Effector memory CD8-positive, alpha-beta T cell (primary cell): Measurements from ENCODE around the gene CTDP1.

Experiments
- ATAC-seq: fragments of 150-1000 bp; cut with Tn5 transposase; replicated peaks from 2 replicates; pipeline ENCODE4 v1.10.0; 2021; ENCODE audit warnings: mild to moderate bottlenecking, moderate library complexity
- DNase-seq, 3 experiments: peaks; one replicate each; pipeline ENCODE4 v3.0.0; 2021
- H3K27ac Mint-ChIP-seq, 2 donors: one replicate each; pipeline ENCODE4 v1.8.0; 2022; ENCODE audit warnings: mild to moderate bottlenecking in 2 of 2, mixed read lengths in 2 of 2, moderate library complexity in 2 of 2
- H3K27me3 Mint-ChIP-seq, 2 donors: one replicate each; pipeline ENCODE4 v1.8.0; 2022; ENCODE audit warnings: mixed read lengths in 2 of 2
- H3K36me3 Mint-ChIP-seq: one replicate; pipeline ENCODE4 v1.8.0; 2022; ENCODE audit warnings: mild to moderate bottlenecking, moderate library complexity, mixed read lengths; ENCODE audit not compliant: insufficient read depth
- H3K4me1 Mint-ChIP-seq, 2 donors: one replicate each; pipeline ENCODE4 v1.8.0; 2022; ENCODE audit warnings: low read depth in 2 of 2, mixed read lengths in 2 of 2
- H3K4me3 Mint-ChIP-seq, 2 donors: one replicate each; pipeline ENCODE4 v1.8.0; 2022; ENCODE audit warnings: mild to moderate bottlenecking in 2 of 2, mixed read lengths in 2 of 2, moderate library complexity in 2 of 2
- H3K9me3 Mint-ChIP-seq, 2 donors: one replicate each; pipeline ENCODE4 v1.8.0; 2022; ENCODE audit warnings: mixed read lengths in 2 of 2

CTDP1 gene

DNA sequence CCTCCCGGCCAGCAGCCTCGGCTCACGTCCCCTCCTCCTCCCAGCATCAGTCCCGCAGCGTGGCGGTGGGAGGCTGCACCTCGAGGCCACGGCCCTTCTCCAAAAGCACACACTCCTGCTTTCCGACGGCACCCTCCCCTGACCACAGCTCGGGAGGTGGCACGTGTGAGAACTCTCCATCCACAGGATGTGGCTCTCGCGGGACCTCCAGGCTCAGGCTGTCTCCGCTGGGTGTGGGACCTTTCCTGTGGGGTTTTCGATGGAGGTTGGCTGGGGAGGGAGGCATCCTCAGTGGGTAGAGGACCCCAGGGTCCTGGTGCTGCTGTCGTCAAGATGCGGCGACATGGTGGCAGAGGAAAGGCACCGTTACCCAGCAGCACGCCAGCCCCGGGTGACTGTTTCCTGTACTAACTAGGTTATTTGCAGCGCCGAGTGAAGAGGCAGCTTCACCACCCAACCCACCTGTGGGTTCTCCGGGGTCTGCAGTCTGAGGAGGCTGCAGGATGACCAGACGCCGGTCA lies 75.3 kb downstream of the CTDP1 start:
- peaks cover 0 to 14% of the 10 kb centered on the region in 2 donors for H3K9me3 Mint-ChIP-seq
- no peak overlapping the region for H3K27ac Mint-ChIP-seq
- DNase-seq (no peak), ATAC-seq (no peak)
- H3K27me3 Mint-ChIP-seq: no peaks in the 10 kb centered on the region
- no peak overlapping the region for H3K4me3 Mint-ChIP-seq
- H3K36me3 Mint-ChIP-seq: peaks cover 41% of the 10 kb centered on the region
- H3K4me1 Mint-ChIP-seq: peaks cover 0 to 4% of the 10 kb centered on the region in 2 donors

DNA sequence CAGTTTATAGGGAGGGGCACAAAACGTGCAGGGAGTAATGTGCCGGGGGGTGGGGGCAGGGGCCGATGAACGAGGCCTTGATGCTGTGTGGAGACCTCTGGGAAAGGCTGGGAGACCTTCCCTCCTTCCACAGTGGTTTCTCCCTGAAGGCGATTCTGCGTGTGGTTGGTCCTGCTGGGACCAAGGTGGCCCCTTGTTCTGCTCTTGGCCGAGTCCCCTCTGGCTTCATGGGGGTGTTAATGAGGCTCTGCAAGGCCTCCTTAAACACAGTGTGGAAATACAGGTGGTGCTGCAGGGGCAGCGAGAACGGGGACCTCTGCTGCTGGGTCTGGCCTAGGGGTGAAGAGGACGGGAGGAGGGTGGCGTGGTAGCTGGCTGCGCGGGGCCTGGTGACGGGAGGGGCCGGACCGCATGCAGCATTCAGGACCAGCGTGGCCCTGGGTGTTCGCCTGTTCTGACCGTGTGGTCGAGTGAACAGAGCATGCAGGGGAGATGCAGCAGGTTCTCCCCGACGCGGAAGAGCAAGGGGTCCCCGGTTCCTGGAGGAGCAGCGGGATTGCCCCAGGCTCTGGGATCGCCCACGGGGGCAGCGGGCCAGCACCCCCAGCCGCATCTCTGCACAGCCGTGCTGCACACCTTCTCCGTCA lies 76.0 kb downstream of the CTDP1 start:
- no peaks in the 10 kb centered on the region for H3K27me3 Mint-ChIP-seq
- peaks cover 0 to 4% of the 10 kb centered on the region in 2 donors for H3K4me1 Mint-ChIP-seq
- H3K4me3 Mint-ChIP-seq: no peak overlapping the region
- DNase-seq (no peak), ATAC-seq (no peak)
- peaks cover 0 to 14% of the 10 kb centered on the region in 2 donors for H3K9me3 Mint-ChIP-seq
- peaks cover 36% of the 10 kb centered on the region for H3K36me3 Mint-ChIP-seq
- H3K27ac Mint-ChIP-seq: no peak overlapping the region

DNA sequence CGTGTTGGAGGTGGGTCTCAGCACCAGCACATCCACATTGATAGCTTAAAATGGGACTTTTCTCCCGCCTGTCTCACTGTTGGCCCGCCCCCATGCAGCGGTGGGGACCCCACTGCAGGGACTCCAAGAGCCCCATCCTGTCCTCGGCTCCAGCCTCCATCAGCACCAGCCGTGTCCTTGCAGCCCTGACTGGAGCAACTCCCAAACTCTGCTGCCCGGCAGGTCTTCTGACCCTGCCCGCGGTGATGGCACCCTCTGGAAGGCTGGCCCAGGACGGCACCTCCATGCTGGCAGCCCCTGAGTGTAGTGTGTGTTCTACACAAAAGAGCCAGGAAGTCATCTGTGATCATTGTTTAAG lies 76.5 kb downstream of the CTDP1 start:
- Mint-ChIP-seq H3K36me3 (peaks cover 36% of the 10 kb centered on the region), H3K27ac (no peak overlapping the region)
- no peak for ATAC-seq

DNA sequence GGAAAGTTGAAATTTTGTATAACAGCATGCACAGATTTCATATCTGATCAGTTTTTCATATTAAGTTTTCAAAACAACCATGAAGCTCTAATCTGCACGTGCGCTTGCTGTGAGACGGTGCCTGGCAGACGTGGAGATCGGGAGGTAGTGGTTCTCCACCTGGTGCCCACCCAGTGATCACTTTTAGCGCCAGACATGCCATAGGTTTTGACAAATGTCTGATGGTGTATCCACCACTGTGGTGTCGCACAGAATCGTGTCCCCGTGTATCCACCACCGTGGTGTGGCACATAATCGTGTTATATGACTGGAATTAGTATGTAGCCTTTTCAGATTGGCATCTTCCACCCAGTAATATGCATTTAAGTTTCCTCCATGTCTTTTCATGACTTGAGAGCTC lies 77.2 kb downstream of the CTDP1 start:
- Mint-ChIP-seq H3K4me3 (no peak overlapping the region), H3K4me1 (no peaks in the 10 kb centered on the region), H3K36me3 (peaks cover 32% of the 10 kb centered on the region), H3K9me3 (peaks cover 0 to 14% of the 10 kb centered on the region in 2 donors), H3K27me3 (no peaks in the 10 kb centered on the region), H3K27ac (no peak overlapping the region)
- ATAC-seq (no peak), DNase-seq (no peak)

More for the DNA sequence above, 76.5 kb downstream of the CTDP1 start:
- Mint-ChIP-seq H3K4me3 (no peak overlapping the region), H3K27me3 (no peaks in the 10 kb centered on the region), H3K9me3 (peaks cover 0 to 14% of the 10 kb centered on the region in 2 donors), H3K4me1 (peaks cover 0 to 4% of the 10 kb centered on the region in 2 donors)
- DNase-seq: no peak

DNA sequence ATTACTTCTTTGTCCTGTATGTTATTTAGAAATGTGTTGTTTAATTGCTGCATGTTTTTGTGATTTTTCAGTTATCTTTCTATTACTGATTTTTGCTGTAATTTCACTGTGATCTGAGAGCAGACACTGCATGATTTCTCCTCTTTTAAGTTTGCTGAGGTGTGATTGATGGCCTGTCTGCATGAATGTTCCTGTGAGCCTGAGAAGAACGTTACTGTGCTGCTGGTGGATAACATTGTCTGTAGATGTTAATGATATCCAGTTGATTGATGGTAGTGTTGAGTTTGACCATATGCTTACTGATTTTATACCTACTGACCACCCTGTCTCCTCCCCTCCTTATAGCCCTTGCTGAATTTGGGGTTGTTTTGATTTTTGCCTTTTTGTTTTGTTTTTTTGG lies 80.7 kb downstream of the CTDP1 start:
- Mint-ChIP-seq H3K4me3 (no peak overlapping the region), H3K27me3 (no peaks in the 10 kb centered on the region), H3K9me3 (peaks cover 2 to 19% of the 10 kb centered on the region in 2 donors), H3K4me1 (no peaks in the 10 kb centered on the region), H3K27ac (peak overlapping the region in 1 of 2 donors; percentile 36), H3K36me3 (peaks cover 9% of the 10 kb centered on the region)
- DNase-seq (no peak), ATAC-seq (no peak)

DNA sequence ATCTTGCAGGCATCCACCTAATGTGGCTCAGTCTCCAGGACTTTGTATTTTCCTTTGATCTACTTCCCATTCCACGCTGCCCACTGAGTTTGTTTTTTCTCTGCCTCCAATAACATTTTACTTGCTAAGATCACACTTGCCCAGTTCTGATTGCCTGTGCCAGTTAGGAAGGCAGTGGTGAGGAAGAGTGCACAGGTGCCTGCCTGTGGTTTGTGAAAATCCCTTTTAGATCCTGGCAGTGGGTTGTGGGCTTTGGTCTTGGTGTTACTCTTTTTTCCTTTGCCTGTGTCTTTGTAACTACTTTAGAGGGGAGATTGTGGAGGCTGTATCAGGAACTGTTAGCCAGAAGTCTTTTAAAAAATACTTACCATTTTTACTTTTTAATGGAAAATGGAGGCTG lies 81.3 kb downstream of the CTDP1 start:
- Mint-ChIP-seq H3K27ac (peak overlapping the region; percentile 8 to 36), H3K4me1 (no peaks in the 10 kb centered on the region)
- ATAC-seq: no peak

DNA sequence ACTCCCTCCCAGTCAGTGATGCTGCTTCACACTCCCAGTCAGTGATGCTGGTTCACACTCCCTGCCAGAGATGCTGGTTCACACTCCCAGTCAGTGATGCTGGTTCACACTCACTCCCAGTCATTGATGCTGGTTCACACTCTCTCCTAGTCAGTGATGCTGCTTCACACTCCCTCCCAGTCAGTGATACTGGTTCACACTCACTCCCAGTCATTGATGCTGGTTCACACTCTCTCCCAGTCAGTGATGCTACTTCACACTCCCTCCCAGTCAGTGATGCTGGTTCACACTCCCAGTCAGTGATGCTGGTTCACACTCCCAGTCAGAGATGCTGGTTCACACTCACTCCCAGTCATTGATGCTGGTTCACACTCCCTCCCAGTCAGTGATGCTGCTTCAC lies 83.8 kb downstream of the CTDP1 start:
- no peaks in the 10 kb centered on the region for H3K4me1 Mint-ChIP-seq
- DNase-seq: no peak
- H3K36me3 Mint-ChIP-seq: no peaks in the 10 kb centered on the region
- H3K9me3 Mint-ChIP-seq: peaks cover 4 to 5% of the 10 kb centered on the region in 2 donors
- H3K27ac Mint-ChIP-seq: no peak overlapping the region
- ATAC-seq: no peak
- peaks cover 22% of the 10 kb centered on the region in 2 donors for H3K27me3 Mint-ChIP-seq
- H3K4me3 Mint-ChIP-seq: no peak overlapping the region

More for the DNA sequence above, 81.3 kb downstream of the CTDP1 start:
- DNase-seq: no peak
- Mint-ChIP-seq H3K4me3 (no peak overlapping the region), H3K36me3 (peaks cover 5% of the 10 kb centered on the region), H3K27me3 (peaks cover 5% of the 10 kb centered on the region in 2 donors), H3K9me3 (peaks cover 2 to 19% of the 10 kb centered on the region in 2 donors)

DNA sequence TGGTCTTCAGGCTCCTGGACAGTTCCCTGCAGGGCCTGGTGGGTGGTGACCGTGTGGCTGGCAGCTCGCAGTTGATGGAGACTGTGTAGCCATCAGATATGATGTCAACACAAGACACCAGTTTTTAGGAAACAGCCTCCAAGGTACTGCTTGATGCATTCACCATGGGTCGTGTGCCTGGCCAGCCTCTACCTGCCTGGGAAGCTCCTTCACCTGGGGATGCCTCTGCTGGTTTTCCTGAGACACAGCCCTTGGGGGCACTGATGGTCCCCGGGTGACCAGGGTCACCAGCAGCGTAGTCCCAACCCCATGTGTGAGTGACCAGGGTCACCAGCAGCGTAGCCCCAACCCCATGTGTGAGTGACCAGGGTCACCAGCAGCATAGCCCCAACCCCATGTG lies 84.5 kb downstream of the CTDP1 start:
- peaks cover 4 to 5% of the 10 kb centered on the region in 2 donors for H3K9me3 Mint-ChIP-seq
- no peaks in the 10 kb centered on the region for H3K36me3 Mint-ChIP-seq
- DNase-seq (no peak), ATAC-seq (no peak)
- H3K4me1 Mint-ChIP-seq: no peaks in the 10 kb centered on the region
- H3K4me3 Mint-ChIP-seq: no peak overlapping the region
- H3K27me3 Mint-ChIP-seq: peaks cover 22% of the 10 kb centered on the region in 2 donors
- H3K27ac Mint-ChIP-seq: no peak overlapping the region

DNA sequence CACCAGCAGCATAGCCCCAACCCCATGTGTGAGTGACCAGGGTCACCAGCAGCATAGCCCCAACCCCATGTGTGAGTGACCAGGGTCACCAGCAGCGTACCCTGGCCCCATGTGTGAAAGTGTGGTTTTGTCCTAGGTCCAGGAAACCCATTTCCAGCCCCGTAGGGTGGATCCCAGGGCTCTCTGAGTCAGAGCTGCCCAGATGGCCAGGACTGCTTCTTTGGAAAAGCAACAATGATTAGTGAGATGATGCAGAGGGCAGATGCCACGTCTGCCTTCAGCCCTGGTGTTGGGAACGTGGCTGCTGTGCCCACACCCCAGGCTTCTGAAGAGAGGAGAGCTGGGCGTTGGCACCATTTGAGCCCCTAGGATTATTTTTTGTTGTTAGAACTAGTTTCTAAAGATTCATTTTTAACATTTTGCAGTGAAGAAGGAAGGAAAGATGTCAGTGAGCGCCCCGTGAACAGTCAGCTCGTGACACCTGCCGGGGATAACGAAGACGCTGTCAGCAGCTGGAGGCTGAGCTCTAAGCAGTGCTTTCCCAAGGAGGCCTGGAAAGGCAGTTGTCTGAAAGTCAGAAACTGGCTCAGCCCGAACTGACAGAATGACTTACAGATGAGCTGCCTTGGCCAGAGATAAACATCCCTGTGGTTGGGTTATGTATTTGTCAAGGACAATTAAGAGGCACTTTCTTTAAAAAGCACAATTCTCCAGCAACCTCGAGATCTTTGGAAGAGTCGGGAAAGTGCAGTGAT lies 86.1 kb downstream of the CTDP1 start:
- H3K4me3 Mint-ChIP-seq: no peak overlapping the region
- H3K4me1 Mint-ChIP-seq: no peaks in the 10 kb centered on the region
- DNase-seq: no peak
- no peak overlapping the region for H3K27ac Mint-ChIP-seq
- H3K27me3 Mint-ChIP-seq: peaks cover 22 to 29% of the 10 kb centered on the region in 2 donors
- ATAC-seq: no peak
- peaks cover 4 to 5% of the 10 kb centered on the region in 2 donors for H3K9me3 Mint-ChIP-seq
- H3K36me3 Mint-ChIP-seq: peaks cover 3% of the 10 kb centered on the region

DNA sequence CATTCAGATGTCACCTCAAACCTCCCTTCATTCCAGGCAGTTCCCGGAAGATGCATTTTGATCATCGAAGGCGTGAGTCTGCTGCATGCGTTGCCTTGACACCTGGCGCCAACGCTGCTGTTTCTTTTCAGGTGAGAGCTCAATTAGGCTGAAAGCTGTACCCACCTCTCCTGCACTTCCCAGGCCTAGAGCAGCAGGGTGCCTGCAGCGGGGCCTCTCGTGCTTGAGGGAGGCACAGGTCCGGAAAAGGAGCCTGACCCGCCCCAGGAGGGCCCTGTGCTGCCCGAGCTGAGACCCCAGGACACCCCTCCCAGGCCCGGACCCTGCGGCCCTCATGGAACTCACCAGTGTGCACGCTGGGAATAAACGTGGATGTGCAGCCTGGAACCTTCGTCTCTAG lies 86.7 kb downstream of the CTDP1 start:
- Mint-ChIP-seq H3K9me3 (peaks cover 4 to 5% of the 10 kb centered on the region in 2 donors), H3K27ac (no peak overlapping the region), H3K4me3 (no peak overlapping the region), H3K27me3 (peaks cover 22 to 29% of the 10 kb centered on the region in 2 donors), H3K4me1 (no peaks in the 10 kb centered on the region), H3K36me3 (peaks cover 3% of the 10 kb centered on the region)
- DNase-seq: no peak
- no peak for ATAC-seq

DNA sequence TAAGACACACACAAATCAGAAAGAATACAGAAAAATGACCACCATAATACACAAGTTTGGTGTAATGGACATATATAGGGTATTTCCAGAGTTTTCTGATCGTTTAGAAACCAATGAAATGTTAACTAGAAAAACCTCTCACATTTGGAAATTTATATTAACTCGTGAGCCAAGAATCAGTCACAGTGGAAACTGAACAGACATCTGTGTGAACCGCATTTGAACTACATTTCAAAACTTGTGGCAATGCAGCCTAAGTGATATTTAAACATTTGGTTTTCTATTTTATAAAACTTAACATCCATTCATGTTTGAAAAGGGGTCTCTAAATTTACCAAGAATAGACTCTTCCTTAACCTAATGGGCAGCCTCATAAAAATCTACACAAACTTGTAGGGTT lies 89.1 kb downstream of the CTDP1 start:
- ATAC-seq (no peak), DNase-seq (no peak)
- peaks cover 0 to 2% of the 10 kb centered on the region in 2 donors for H3K9me3 Mint-ChIP-seq
- H3K4me3 Mint-ChIP-seq: no peak overlapping the region
- H3K4me1 Mint-ChIP-seq: no peaks in the 10 kb centered on the region
- H3K36me3 Mint-ChIP-seq: peaks cover 6% of the 10 kb centered on the region
- no peak overlapping the region for H3K27ac Mint-ChIP-seq
- peaks cover 30 to 48% of the 10 kb centered on the region in 2 donors for H3K27me3 Mint-ChIP-seq

DNA sequence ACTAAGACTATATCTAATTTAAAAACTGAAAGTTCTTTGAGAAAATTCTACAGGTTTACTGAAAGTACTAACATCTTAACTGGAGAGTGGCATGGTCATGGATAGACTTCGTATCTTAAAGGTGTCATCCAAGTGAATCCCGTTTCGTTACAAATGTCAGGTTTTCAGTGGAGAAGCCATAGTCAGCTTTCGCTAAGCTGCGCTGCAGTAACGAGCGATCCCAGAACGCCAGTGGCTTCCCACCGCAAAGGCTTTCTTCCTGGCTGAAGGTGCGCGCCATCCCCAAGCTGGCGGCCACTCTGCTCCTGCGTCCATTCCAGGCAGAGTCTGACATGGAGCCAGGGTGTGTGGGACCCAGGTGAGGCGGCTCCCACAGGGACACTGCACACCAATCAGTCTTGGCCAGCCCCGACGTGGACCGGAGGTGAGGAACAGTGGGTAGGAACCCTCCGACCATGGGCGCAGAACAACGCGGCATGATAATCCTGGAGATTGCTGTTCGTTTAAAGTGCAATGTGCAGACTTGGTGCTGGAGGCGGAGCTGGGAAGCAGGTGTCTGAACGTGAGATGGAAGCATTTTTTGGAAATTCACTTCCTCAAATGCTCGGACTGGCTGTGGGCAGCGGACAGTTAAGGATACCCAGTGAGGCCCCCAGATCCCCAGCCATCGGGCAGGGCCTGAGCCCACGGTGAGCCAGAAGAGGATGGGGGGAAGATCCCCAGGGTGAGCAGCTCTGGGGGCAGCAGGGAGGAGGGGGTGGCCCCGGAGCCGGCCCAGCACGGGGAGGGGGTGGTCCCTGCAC lies 90.3 kb downstream of the CTDP1 start:
- peaks cover 33 to 54% of the 10 kb centered on the region in 2 donors for H3K27me3 Mint-ChIP-seq
- H3K36me3 Mint-ChIP-seq: peaks cover 6% of the 10 kb centered on the region

DNA sequence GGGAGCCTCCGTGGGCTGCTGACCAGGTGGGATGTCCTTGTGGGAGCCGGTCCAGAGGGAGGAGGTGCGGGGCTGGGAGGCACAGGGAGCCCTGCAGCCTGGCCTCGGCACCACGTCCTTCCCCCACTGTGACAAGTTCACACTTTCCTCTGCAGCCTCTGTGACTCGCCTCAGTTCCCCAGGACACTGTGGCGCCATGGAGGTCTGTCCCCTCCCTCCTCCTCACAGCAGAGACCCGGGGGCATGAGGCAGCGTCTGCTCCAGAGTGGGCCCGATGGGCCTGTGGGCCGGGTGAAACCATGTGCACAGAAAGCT lies 90.9 kb downstream of the CTDP1 start:
- H3K4me1 Mint-ChIP-seq: no peaks in the 10 kb centered on the region
- H3K9me3 Mint-ChIP-seq: peaks cover 0 to 2% of the 10 kb centered on the region in 2 donors
- peaks cover 6% of the 10 kb centered on the region for H3K36me3 Mint-ChIP-seq
- DNase-seq: no peak
- peaks cover 32 to 53% of the 10 kb centered on the region in 2 donors for H3K27me3 Mint-ChIP-seq
- ATAC-seq: no peak
- no peak overlapping the region for H3K4me3 Mint-ChIP-seq
- no peak overlapping the region for H3K27ac Mint-ChIP-seq

More for the DNA sequence above, 90.3 kb downstream of the CTDP1 start:
- H3K4me1 Mint-ChIP-seq: no peaks in the 10 kb centered on the region
- DNase-seq (no peak), ATAC-seq (no peak)
- peaks cover 0 to 2% of the 10 kb centered on the region in 2 donors for H3K9me3 Mint-ChIP-seq
- no peak overlapping the region for H3K4me3 Mint-ChIP-seq
- H3K27ac Mint-ChIP-seq: no peak overlapping the region
